ENCODE results near the gene PMVK.

The PMVK gene

DNA sequence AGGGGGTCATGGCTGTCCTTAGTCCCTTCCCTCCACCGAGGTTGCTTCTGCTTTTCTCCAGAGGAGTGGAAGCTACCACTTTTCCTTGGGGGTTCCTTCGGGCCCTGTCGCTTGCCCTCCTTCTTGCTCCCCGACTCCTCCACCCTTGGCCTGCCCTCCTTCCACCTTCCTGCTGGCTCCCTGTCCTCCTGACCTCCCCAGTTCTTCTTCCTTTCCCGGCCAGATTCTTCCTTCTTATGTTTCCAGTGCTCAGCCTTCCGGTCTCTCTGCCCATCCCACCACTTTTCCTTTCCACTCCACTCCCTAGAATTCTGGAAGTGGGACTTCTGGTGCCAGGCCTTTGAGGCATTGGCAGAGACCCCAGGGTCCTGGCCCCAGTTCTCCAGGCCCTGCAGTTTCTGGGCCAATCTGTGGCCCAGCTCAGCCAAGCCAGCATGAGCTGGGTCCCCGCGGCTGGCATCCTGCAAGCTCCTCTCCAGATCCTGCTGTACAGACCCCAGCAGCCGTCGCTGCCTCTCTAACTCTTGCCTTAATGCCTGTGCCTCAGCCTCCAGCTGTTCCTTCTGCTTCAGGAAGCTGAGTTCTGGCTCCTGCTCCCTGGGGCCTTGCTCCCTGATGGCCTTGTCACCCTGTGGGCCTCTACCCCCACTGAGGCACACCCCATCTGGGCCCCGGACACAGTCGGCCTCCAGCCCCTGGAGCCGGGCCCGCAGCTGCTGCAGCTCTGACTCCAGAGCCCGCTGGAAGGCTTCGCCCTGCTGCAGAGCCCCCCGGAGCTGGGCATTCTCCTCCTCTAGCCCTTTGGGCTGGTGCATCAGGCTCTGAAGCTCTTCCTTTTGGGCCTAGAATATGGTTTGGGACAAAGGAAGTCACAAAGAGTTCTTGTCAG is 9.7 kb upstream of the PMVK start:
- DNase-seq, result no peak

DNA sequence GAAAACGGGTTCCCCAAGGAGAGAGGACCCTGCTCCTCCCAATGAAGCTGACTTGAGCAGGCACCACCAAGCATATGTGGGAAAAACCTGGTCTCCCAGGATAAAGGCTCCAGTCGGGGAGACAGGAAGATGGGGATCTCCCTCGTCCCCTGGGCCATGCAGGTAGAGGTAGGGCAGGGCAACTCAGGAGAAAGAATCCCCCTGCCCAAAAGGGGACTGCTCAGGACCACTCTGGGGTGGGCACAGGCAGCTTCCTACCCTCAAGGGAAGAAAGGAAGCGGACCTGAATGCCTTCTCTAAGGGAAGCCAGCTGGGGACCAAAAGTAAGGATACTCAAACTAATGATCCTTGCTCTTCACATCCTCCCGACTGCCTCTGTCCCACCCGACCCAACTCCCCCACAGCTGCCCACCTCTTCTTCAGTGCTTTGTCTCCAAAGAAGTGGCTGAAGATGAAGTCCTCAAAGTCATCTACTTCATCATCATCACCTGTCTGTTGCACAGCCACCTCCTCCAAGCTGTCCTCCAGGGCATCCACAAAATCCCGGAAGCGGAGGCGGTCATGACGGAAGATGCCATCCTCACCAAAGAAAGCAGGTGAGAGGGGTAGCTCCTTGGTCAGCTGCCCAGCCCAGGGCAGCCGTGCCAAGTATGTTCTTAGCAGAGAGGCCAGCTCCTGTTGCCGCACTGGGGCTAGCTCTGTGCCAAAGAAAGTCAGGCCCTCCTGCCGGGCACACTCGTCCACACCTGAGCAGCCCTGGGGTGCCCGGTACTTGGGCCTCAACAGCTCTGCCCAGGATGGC is 8.8 kb upstream of the PMVK start:
- DNase-seq, result no peak

DNA sequence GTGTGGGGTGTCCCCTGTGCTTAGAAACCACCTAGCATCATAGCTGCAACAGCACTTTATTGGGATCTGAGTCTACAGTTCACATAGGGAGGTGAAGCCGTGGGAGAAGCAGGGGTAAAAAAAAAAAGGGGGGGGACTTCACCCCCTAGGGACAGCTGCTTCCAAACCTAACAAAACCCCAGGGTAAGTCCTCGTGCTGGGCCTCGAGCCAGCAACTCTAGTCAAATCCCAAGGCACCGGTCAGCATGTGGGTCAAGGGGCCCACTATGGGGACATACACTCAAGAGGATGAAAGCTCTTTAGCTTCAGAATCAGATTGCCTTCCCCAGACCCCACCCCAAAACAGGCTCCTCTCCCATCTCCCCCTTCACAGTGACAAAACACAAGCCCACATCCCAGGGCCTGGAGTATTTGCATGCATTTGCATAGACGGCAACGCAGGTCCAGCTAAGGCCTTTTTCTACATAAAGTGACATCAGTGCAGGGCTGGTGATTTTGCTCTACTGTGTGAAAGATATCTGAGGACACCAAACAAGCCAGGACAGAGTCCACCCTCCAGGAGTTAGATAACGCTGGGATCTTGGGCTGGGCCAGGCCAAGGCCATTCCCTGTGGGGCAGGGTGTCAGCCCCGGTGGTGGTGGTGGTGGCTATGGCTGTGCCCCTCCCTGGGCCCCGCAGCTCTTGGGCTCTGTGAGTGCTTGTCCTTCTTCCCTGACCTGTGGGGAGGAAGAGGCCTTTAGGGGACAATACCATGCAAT is 8.1 kb upstream of the PMVK start:
- no peak for DNase-seq

- no peak for DNase-seq
Measured at GRCh38 chr1:154943649-154944400, 7.3 kb upstream of the PMVK start.

DNA sequence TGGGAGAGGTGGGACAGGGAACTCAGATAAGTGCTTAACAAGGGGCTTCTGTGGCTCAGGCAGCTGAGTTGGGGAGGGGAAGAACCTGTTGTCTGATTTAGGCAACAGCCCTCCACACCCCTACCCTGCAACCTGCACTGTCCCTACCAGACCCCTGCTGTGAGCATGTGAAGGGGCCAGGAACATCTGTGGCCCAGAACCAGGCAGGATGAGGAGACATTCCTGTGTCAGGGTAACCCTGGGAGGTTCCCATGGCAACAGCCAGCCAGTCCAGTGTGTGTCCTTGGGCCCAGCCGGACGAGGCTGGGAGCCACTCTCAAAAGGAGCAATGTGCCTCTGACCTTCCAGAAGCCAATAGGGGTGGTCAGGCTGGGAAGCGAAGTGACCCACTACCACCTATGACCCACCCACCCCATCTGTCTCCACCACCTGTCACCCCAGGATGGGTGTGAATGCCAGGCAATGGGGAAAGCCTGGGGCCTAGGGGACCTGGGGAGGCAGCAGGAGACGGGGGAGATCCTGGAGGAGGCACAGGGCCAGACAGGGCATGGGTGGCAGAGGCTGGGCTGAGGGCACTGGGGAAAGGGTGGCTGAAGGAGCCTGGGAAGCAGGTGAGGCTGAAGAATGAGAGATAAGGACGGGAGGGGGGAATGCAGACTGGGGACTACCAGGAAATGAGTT is 5.0 kb upstream of the PMVK start:
- DNase-seq, result no peak

- no peak for DNase-seq
Measured at GRCh38 chr1:154940651-154941194, 4.2 kb upstream of the PMVK start.

DNA sequence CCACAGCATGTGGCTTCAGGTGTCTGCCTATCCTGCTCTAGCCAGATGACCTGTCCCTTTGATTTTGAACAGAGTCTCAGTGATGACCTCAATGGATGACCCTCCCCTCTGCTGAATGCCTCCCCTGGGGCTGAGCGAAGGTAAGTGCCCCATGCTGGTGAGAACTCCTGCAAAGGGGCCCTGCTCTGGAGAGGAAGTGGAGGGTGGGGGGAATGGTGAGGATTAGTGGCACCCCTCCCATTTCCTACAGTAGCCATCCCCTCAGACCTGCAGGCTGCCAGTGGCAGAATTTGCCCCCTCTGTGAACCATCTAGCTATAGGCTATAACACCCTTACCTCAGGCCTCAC is 3.7 kb upstream of the PMVK start:
- DNase-seq, result no peak

- DNase-seq, result no peak
Measured at GRCh38 chr1:154938604-154939399, 2.3 kb upstream of the PMVK start.

- DNase-seq, result no peak
Measured at GRCh38 chr1:154937988-154938386, 1.5 kb upstream of the PMVK start.

DNA sequence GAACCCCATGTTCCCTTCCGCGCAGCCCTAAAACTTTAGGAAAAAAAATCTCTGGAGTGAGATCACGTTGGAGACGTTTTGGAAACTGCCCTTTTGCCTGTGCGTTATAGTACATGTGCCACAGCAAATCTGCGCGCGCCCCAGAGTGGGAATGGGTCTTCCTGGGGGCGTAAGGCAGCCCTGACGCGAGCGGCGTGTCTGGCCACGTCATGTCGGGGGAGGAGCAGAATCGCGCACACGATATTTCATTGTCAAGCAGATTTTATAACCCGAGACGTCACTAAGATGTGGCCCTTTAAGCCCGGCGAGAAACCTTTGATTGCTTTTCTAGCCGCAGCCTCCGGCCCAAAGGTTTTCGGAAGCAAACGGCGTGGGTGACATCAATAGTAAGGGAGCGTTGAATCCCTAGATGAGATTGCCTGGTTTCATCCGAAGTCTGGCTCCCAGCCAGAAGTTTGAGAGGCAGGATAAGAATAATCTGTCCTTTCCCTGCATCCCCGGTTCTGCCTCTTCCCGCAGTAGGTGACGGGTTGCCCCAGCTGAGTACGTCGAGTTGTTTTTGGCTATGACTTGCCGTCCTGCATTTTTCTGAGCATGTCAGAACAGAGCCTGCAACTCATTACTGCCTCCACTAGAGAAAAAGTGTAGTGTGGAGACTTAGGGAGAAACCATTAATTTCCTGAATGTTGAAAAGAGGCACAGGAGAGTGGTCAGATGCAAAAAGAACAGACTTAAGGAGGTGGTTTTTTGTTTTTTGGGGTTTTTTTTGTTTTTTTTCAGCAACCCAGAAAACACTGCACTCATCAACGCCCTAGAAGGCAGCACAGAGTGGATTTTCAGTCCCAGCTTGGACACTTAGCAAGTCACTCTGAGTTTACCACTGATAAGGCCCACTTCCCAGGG is 817 bp upstream of the PMVK start:
- peak; percentile 68 for DNase-seq

DNA sequence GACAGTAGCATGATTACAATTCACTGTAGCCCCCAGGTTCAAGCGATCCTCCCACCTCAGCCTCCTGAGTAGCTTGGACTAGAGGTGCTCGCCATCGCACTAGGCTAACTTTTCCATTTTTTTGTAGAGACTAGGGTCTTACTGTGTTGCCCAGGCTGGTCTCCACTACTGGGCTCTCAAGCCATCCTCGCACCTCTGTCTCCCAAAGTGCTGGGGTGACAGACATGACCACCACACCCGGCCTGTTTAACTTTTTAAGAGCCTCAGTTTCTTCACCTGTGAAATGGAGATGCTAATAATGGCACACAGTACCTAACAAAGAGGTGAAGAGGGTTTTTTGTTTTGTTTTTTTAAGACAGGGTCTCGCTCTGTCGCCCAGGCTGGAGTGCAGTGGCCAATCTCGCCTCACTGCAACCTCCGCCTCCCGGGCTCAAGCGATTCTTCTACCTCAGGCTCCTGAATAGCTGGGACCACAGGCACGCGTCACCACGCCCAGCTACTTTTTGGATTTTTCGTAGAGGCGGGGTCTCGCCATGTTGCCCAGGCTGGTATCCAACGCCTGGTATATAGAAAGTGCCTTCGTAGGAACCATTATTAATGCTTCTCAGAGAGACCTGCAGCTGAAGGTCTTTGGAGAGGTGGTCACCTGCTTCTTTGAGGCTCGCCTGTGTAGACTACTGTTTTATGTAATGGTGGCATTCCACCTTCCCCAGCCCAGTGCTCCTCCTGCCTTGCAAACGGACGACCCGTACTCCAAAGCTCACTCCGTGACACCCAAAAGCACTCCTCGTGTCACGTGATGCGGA is 567 bp downstream of the PMVK start:
- DNase-seq, result no peak

DNA sequence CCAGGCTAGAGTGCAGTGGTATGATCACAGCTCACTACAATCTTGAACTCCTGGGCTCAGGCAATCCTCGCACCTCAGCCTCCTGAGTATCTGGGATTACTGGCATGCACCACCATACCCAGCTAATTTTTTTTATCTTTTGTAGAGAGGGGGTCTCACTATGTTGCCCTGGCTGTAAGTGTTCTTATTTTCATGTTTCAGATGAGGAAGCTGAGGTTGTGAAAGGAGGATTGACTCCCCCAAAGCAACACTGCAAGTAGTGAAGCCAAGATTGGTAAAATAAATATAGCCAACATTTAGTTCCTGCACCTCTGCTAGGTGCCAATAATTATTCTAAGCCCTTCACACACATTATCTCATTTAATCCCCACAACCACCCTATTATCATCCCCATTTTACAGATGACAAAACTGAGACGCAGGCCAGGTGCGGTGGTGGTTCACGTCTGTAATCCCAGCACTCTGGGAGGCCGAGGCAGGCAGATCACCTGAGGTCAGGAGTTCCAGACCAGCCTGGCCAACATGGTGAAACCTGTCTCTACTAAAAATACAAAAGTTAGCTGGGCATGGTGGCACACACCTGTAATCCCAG is 2.1 kb downstream of the PMVK start:
- DNase-seq, result no peak

GRCh38 chr1:154931940-154932487 is 4.5 kb downstream of the PMVK start:
- no peak for DNase-seq

- DNase-seq, result no peak
Measured at GRCh38 chr1:154926201-154926600, 10.3 kb downstream of the PMVK start.

DNA sequence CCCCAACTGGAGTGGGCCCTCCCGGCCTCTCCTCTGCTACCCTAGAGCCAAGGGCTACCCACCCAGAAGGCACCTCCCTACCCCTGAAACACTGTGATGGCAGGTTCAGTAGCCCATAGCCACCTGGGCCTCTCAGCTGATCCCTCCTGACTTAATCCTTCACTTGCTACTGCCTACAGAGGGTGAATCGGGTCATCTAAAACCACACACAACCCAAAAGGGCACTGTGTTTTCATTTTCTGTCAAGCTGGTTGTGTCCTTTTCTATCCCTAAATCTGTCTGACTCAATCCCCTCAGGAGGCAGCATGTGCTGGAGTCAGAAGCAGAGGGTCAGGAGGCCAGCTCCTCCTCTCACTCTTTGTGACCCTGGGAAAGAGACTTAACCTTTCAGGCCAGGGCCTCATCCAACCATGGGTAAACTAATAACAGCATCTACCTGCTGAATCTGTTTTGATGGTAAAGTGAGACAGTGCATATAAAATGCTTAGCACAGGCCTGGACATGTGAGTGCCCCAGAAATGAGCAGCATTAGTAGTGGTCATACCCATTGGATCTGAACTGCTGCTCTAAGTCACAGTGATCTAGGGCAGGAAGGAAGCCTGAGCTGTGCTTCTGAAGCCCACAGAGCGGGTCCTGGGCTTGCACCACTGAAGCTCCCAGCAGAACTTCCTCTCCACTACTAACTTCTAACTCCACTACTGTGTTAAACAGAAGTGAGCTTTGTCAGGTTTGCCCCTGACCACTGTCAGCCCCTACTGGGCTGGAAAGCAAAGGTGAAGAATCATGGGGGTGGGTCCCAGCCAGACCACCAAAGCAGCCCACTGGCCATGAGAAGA is 11.0 kb downstream of the PMVK start:
- no peak for DNase-seq

DNA sequence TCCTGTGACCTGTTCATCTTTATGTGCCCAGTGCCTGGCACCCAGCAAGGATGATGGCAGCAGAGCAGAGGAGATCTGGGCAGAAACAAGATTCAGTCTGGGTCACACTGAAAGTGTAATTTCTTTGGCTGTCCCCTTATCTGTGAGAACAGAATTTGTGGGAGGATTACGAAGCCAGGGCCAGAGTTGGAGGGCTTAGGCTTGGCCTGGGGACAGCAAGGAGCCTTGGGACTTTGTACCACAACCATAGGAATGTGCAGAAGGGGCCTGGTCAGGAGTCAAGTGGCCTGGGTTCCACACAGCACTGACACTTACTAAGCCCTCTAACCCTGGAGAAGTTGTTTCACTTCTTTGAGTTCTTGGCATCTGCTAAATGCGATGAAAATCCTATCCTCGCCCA is 12.8 kb downstream of the PMVK start:
- DNase-seq, result no peak

GRCh38 chr1:154913273-154913672 is 23.2 kb downstream of the PMVK start:
- no peak for DNase-seq

All from SIG-M5 (cell line).